ENCODE data around the gene PCBP1. TPM values are rescaled to one million over a fixed set of nuclear protein-coding genes. Genes with fewer than 3 reads are reported as not detected.

PCBP1 gene
- total RNA-seq, 4 donors from 2014 or later: 103 to 189 (median 149) TPM

Small RNA genes lying within 50 kb of the gene (small RNA-seq; reads per million reads assigned to genes)
- gene RN7SL470P: 0 reads per million in 4 donors

Other genes starting within 250 kb of the PCBP1 start
- 10 to 100 TPM in 3 of 4 donors, 1 to 10 TPM in 1; 2.4 to 75.4 (median 63.6) TPM for gene SNRNP27, start 193.5 kb upstream of the PCBP1 start, total RNA-seq
- gene MXD1, start 172.4 kb upstream of the PCBP1 start, total RNA-seq: 100 to 1,000 TPM in 2 of 4 donors, 10 to 100 TPM in 2; 11.7 to 154 (median 113) TPM
- gene ASPRV1, start 125.8 kb upstream of the PCBP1 start, total RNA-seq: 1 to 10 TPM in 1 of 4 donors, under 1 TPM in 1, not detected in 2; 0.95 to 1.2 TPM
- 10 to 100 TPM in 3 of 4 donors, 1 to 10 TPM in 1; 2.2 to 14.0 (median 11.1) TPM for gene C2orf42, start 103.5 kb downstream of the PCBP1 start, total RNA-seq
- 100 to 1,000 TPM in 3 of 4 donors, 10 to 100 TPM in 1; 76.4 to 156 (median 108) TPM for gene TIA1, start 161.2 kb downstream of the PCBP1 start, total RNA-seq
- gene PCYOX1, start 170.7 kb downstream of the PCBP1 start, total RNA-seq: 10 to 100 TPM; 26.2 to 47.2 (median 41.5) TPM
- 100 to 1,000 TPM in 1 of 4 donors, 10 to 100 TPM in 3; 12.7 to 101 (median 62.1) TPM for gene SNRPG, start 206.3 kb downstream of the PCBP1 start, total RNA-seq
- 10 to 100 TPM; 10.7 to 45.1 (median 31.0) TPM for gene FAM136A, start 214.6 kb downstream of the PCBP1 start, total RNA-seq

All from transverse colon (tissue), 4 donors.